ENCODE measurements around the gene HAL. TPM values are rescaled to one million over a fixed set of nuclear protein-coding genes. Genes with fewer than 3 reads are reported as not detected.
"Not testable (repeated sequence)": the region's sequence is repeated elsewhere in the genome, so short reads cannot be mapped to it uniquely, and the experiment has no call there.

Gene HAL
- total and polyA plus RNA-seq, 10 of the 15 experiments (the other 5 are each of a cell fraction or from before 2014, with no cell fraction given), result 0.04 to 0.45 (median 0.13) TPM; not detected in 1

GRCh38 chr12:95970905-95971304 lies 25.2 kb downstream of the HAL start:
- no peak for FAIRE-seq
- ChIA-PET POLR2A (no interaction called here), CTCF (interaction anchor here (2.1 kb wide), 1 partner anchor 28 kb away, joined by 10 read pairs; no protein-coding TSS in a partner anchor), SMC1A (ENCODE audit: uncharacterized antibody, unreplicated experiment) (no interaction called here), RAD21 (ENCODE audit: unreplicated experiment) (interaction anchor here (0.6 kb wide), 1 partner anchor 51 kb away, joined by 5 read pairs; no protein-coding TSS in a partner anchor)
- Histone ChIP-seq H3K27me3 (replicated peaks in 1 of 2; ENCODE audit: control insufficient read depth in 2 of 2, insufficient read depth in 2 of 2, low read length in 1 of 2) (no peaks in the 10 kb centered on the region), H3K79me2 (ENCODE audit: control insufficient read depth, insufficient read depth, low read length) (no peaks in the 10 kb centered on the region), H4K20me1 (ENCODE audit: control insufficient read depth, insufficient read depth) (no peaks in the 10 kb centered on the region), H3K9me3 (replicated peaks; ENCODE audit: control insufficient read depth, insufficient read depth, low read length) (no peaks in the 10 kb centered on the region), H3K4me3 (no peak overlapping the region), H3K27ac (ENCODE audit: control insufficient read depth, insufficient read depth) (no peak overlapping the region), H3K9ac (ENCODE audit: control insufficient read depth, insufficient read depth, low read length) (no peak overlapping the region), H3K4me1 (ENCODE audit: control insufficient read depth, insufficient read depth, low read length) (no peaks in the 10 kb centered on the region), H3K4me2 (ENCODE audit: control insufficient read depth, insufficient read depth) (no peak overlapping the region), H3K36me3 (ENCODE audit: control insufficient read depth in 2 of 2, insufficient read depth in 2 of 2, low read length in 1 of 2) (no peaks in the 10 kb centered on the region), H2AFZ (ENCODE audit: control insufficient read depth, low read depth, low read length) (no peak overlapping the region)
- WGBS (ENCODE audit: insufficient coverage, insufficient replicate concordance, low lambda C conversion rate, missing lambda C conversion rate), result 52% methylated on average over 7 of the region's 7 CpGs
- intact Hi-C loops (cut with micrococcal nuclease; ENCODE audit: unreplicated experiment) (no loop called here), in situ Hi-C loops (cut with MboI) (no loop called here)
- no peak for TF ChIP-seq CREM (IDR thresholded peaks at IDR 0.05; ENCODE audit: low read depth)
- BruUV-seq (replicated peaks), result no TSS peak
- no peak for DNase-seq (ENCODE audit: low read depth, low spot score)
- no peak for ATAC-seq

GRCh38 chr12:95969116-95969515 lies 27.0 kb downstream of the HAL start:
- H3K4me1 ChIP-seq (ENCODE audit: control insufficient read depth, insufficient read depth, low read length); H3K4me2 ChIP-seq (ENCODE audit: control insufficient read depth, insufficient read depth); H3K9me3 ChIP-seq (replicated peaks; ENCODE audit: control insufficient read depth, insufficient read depth, low read length); H3K9ac ChIP-seq (ENCODE audit: control insufficient read depth, insufficient read depth, low read length); FAIRE-seq; H3K4me3 ChIP-seq; RAD21 ChIA-PET (ENCODE audit: unreplicated experiment); H2AFZ ChIP-seq (ENCODE audit: control insufficient read depth, low read depth, low read length); H3K79me2 ChIP-seq (ENCODE audit: control insufficient read depth, insufficient read depth, low read length); BruUV-seq (replicated peaks); H4K20me1 ChIP-seq (ENCODE audit: control insufficient read depth, insufficient read depth); ATAC-seq; H3K27ac ChIP-seq (ENCODE audit: control insufficient read depth, insufficient read depth); CTCF ChIA-PET; POLR2A ChIA-PET; H3K36me3 ChIP-seq (ENCODE audit: control insufficient read depth in 2 of 2, insufficient read depth in 2 of 2, low read length in 1 of 2); H3K27me3 ChIP-seq (replicated peaks in 1 of 2; ENCODE audit: control insufficient read depth in 2 of 2, insufficient read depth in 2 of 2, low read length in 1 of 2); DNase-seq (ENCODE audit: low read depth, low spot score); in situ Hi-C loops (cut with MboI); intact Hi-C loops (cut with micrococcal nuclease; ENCODE audit: unreplicated experiment): not testable (repeated sequence)
- WGBS (ENCODE audit: insufficient coverage, insufficient replicate concordance, low lambda C conversion rate, missing lambda C conversion rate), result 73% methylated on average over 23 of the region's 28 CpGs
- SMC1A ChIA-PET (ENCODE audit: uncharacterized antibody, unreplicated experiment), result interaction anchor here (1.2 kb wide), 1 partner anchor 30 kb away, joined by 3 read pairs; no protein-coding TSS in a partner anchor

Data from GM12878 (cell line).